ENCODE measurements around the gene MAP1A. TPM values are rescaled to one million over a fixed set of nuclear protein-coding genes. Genes with fewer than 3 reads are reported as not detected.

Gene MAP1A
- total and polyA plus RNA-seq, 2 experiments from 2014 or later, result 0.81 to 2.0 TPM

DNA sequence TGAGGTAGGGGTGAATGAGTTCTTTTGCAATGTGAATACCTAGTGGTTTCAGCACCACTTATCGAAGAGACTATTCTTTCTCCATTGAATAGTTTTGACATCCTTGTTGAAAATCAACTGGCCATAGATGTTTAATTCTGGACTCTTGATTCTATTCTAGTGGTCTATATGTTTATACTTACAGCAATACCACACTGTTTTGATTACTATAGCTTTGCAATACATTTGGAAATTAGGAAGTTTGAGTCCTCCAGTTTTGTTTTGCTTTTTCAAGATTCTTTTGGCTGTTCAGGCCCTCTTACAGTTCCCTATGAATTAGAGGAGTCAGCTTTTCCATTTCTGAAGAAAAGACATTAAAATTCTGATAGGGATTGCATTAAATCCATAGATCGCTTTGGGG, 30.1 kb downstream of the MAP1A start (continued):
- TF ChIP-seq, protein P1, sequence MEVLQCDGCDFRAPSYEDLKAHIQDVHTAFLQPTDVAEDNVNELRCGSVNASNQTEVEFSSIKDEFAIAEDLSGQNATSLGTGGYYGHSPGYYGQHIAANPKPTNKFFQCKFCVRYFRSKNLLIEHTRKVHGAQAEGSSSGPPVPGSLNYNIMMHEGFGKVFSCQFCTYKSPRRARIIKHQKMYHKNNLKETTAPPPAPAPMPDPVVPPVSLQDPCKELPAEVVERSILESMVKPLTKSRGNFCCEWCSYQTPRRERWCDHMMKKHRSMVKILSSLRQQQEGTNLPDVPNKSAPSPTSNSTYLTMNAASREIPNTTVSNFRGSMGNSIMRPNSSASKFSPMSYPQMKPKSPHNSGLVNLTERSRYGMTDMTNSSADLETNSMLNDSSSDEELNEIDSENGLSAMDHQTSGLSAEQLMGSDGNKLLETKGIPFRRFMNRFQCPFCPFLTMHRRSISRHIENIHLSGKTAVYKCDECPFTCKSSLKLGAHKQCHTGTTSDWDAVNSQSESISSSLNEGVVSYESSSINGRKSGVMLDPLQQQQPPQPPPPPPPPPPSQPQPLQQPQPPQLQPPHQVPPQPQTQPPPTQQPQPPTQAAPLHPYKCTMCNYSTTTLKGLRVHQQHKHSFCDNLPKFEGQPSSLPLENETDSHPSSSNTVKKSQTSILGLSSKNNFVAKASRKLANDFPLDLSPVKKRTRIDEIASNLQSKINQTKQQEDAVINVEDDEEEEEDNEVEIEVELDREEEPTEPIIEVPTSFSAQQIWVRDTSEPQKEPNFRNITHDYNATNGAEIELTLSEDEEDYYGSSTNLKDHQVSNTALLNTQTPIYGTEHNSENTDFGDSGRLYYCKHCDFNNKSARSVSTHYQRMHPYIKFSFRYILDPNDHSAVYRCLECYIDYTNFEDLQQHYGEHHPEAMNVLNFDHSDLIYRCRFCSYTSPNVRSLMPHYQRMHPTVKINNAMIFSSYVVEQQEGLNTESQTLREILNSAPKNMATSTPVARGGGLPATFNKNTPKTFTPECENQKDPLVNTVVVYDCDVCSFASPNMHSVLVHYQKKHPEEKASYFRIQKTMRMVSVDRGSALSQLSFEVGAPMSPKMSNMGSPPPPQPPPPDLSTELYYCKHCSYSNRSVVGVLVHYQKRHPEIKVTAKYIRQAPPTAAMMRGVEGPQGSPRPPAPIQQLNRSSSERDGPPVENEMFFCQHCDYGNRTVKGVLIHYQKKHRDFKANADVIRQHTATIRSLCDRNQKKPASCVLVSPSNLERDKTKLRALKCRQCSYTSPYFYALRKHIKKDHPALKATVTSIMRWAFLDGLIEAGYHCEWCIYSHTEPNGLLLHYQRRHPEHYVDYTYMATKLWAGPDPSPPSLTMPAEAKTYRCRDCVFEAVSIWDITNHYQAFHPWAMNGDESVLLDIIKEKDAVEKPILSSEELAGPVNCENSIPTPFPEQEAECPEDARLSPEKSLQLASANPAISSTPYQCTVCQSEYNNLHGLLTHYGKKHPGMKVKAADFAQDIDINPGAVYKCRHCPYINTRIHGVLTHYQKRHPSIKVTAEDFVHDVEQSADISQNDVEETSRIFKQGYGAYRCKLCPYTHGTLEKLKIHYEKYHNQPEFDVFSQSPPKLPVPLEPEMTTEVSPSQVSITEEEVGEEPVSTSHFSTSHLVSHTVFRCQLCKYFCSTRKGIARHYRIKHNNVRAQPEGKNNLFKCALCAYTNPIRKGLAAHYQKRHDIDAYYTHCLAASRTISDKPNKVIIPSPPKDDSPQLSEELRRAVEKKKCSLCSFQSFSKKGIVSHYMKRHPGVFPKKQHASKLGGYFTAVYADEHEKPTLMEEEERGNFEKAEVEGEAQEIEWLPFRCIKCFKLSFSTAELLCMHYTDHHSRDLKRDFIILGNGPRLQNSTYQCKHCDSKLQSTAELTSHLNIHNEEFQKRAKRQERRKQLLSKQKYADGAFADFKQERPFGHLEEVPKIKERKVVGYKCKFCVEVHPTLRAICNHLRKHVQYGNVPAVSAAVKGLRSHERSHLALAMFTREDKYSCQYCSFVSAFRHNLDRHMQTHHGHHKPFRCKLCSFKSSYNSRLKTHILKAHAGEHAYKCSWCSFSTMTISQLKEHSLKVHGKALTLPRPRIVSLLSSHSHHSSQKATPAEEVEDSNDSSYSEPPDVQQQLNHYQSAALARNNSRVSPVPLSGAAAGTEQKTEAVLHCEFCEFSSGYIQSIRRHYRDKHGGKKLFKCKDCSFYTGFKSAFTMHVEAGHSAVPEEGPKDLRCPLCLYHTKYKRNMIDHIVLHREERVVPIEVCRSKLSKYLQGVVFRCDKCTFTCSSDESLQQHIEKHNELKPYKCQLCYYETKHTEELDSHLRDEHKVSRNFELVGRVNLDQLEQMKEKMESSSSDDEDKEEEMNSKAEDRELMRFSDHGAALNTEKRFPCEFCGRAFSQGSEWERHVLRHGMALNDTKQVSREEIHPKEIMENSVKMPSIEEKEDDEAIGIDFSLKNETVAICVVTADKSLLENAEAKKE (CRISPR knock-in tag; IDR thresholded peaks at IDR 0.05), result no peak
- TF ChIP-seq, protein P2, sequence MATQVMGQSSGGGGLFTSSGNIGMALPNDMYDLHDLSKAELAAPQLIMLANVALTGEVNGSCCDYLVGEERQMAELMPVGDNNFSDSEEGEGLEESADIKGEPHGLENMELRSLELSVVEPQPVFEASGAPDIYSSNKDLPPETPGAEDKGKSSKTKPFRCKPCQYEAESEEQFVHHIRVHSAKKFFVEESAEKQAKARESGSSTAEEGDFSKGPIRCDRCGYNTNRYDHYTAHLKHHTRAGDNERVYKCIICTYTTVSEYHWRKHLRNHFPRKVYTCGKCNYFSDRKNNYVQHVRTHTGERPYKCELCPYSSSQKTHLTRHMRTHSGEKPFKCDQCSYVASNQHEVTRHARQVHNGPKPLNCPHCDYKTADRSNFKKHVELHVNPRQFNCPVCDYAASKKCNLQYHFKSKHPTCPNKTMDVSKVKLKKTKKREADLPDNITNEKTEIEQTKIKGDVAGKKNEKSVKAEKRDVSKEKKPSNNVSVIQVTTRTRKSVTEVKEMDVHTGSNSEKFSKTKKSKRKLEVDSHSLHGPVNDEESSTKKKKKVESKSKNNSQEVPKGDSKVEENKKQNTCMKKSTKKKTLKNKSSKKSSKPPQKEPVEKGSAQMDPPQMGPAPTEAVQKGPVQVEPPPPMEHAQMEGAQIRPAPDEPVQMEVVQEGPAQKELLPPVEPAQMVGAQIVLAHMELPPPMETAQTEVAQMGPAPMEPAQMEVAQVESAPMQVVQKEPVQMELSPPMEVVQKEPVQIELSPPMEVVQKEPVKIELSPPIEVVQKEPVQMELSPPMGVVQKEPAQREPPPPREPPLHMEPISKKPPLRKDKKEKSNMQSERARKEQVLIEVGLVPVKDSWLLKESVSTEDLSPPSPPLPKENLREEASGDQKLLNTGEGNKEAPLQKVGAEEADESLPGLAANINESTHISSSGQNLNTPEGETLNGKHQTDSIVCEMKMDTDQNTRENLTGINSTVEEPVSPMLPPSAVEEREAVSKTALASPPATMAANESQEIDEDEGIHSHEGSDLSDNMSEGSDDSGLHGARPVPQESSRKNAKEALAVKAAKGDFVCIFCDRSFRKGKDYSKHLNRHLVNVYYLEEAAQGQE (IDR thresholded peaks at IDR 0.05; ENCODE audit: unreplicated experiment), result no peak
- TF ChIP-seq STAT1 (IDR thresholded peaks at IDR 0.05; ENCODE audit: unreplicated experiment) (no peak), POLR2AphosphoS5 (IDR thresholded peaks at IDR 0.05; ENCODE audit: low read depth) (no peak), EZH2 (IDR thresholded peaks at IDR 0.05; ENCODE audit: low read depth, unreplicated experiment) (no peak), CREB1 (CRISPR knock-in tag; IDR thresholded peaks at IDR 0.05; ENCODE audit: low read depth) (no peak)
- TF ChIP-seq, protein P3, sequence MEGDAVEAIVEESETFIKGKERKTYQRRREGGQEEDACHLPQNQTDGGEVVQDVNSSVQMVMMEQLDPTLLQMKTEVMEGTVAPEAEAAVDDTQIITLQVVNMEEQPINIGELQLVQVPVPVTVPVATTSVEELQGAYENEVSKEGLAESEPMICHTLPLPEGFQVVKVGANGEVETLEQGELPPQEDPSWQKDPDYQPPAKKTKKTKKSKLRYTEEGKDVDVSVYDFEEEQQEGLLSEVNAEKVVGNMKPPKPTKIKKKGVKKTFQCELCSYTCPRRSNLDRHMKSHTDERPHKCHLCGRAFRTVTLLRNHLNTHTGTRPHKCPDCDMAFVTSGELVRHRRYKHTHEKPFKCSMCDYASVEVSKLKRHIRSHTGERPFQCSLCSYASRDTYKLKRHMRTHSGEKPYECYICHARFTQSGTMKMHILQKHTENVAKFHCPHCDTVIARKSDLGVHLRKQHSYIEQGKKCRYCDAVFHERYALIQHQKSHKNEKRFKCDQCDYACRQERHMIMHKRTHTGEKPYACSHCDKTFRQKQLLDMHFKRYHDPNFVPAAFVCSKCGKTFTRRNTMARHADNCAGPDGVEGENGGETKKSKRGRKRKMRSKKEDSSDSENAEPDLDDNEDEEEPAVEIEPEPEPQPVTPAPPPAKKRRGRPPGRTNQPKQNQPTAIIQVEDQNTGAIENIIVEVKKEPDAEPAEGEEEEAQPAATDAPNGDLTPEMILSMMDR (conservative IDR thresholded peaks at IDR 0.05; ENCODE audit: low read depth in 2 of 2), result no peak
